B cell (primary cell): ENCODE data around the gene DOHH. TPM values are rescaled to one million over a fixed set of nuclear protein-coding genes. Genes with fewer than 3 reads are reported as not detected.

ENCODE experiments used
- ATAC-seq: fragments of 200-7000 bp; cut with Tn5 transposase; one replicate; pipeline ENCODE4 v1.10.0; 2021; ENCODE audit warnings: low read depth, mild to moderate bottlenecking, moderate number of reproducible peaks, moderate library complexity
- CTCF ChIA-PET: fragments of 350-600 bp; sonication (Branson Sonifier 250); formaldehyde crosslinking; loops from one replicate; lab custom pipeline; 2021; ENCODE audit warnings: antibody characterized with exemption, inconsistent platforms; lab: Charles Lee
- POLR2A ChIA-PET: fragments of 350-600 bp; sonication (Branson Sonifier 250); formaldehyde crosslinking; loops from one replicate; lab custom pipeline; 2021; ENCODE audit warnings: antibody characterized with exemption; lab: Charles Lee
- DNase-seq: peaks from one replicate; pipeline ENCODE4 v3.0.0; 2013
- H2AFZ ChIP-seq: 2 replicates; pipeline ENCODE4 v1.6.1; 2012; ENCODE audit warnings: mild to moderate bottlenecking, low read depth, low read length; ENCODE audit not compliant: insufficient read depth, poor library complexity, severe bottlenecking
- H3K27ac ChIP-seq, 2 donors: 1 replicate in 1 of 2; 2 replicates in 1 of 2; pipeline ENCODE4 v1.5.1; 2012 to 2013; ENCODE audit warnings: low read length in 2 of 2, mild to moderate bottlenecking in 2 of 2, moderate library complexity in 1 of 2
- H3K27me3 ChIP-seq, 4 experiments: fragments of 200-600 bp in 1 of 4; sonication (generic) in 1 of 4; replicated peaks in 1 of 4; 1 replicate in 2 of 4; 2 replicates in 2 of 4; pipeline versions ENCODE4 v1.6.1 to v1.7.0; 2013 to 2016; ENCODE audit warnings: low read length in 3 of 4, mild to moderate bottlenecking in 2 of 4, mixed read lengths in 1 of 4, moderate library complexity in 1 of 4; ENCODE audit not compliant: insufficient read depth in 4 of 4, control insufficient read depth in 3 of 4; ENCODE audit errors: control extremely low read depth in 1 of 4
- H3K36me3 ChIP-seq, 2 experiments: replicated peaks in 1 of 2; 1 replicate in 1 of 2; 2 replicates in 1 of 2; pipeline versions ENCODE4 v1.6.1 to v1.7.1; 2013; ENCODE audit warnings: low read length in 1 of 2; ENCODE audit not compliant: insufficient read depth in 2 of 2, control insufficient read depth in 1 of 2; ENCODE audit errors: control extremely low read depth in 1 of 2, extremely low read depth in 1 of 2
- H3K4me1 ChIP-seq, 2 donors: fragments of 200-600 bp in 1 of 2; sonication (generic) in 1 of 2; 1 replicate in 1 of 2; 2 replicates in 1 of 2; pipeline versions ENCODE4 v1.5.1 to v1.6.1; 2013 to 2017; ENCODE audit warnings: low read length in 2 of 2; ENCODE audit not compliant: control insufficient read depth in 2 of 2, insufficient read depth in 2 of 2
- H3K4me2 ChIP-seq: replicated peaks from 2 replicates; pipeline ENCODE3; 2012; ENCODE audit warnings: mild to moderate bottlenecking, low read depth, low read length; ENCODE audit not compliant: poor library complexity, severe bottlenecking
- H3K4me3 ChIP-seq, 5 experiments: fragments of 200-600 bp in 1 of 5; sonication (generic) in 1 of 5; 1 replicate in 3 of 5; 2 replicates in 2 of 5; pipeline versions ENCODE4 v1.5.1 to v1.7.0; 2011 to 2016; ENCODE audit warnings: low read length in 4 of 5, mild to moderate bottlenecking in 4 of 5, low read depth in 2 of 5, control low read depth in 1 of 5, moderate library complexity in 1 of 5; ENCODE audit not compliant: insufficient read depth in 1 of 5; ENCODE audit errors: control extremely low read depth in 1 of 5, extremely low read depth in 1 of 5
- H3K79me2 ChIP-seq: fragments of 200-600 bp; sonication (generic); one replicate; pipeline ENCODE4 v1.6.0; 2016; ENCODE audit warnings: low read length; ENCODE audit not compliant: control insufficient read depth, insufficient read depth
- H3K9ac ChIP-seq: fragments of 200-600 bp; sonication (generic); 2 replicates; pipeline ENCODE4 v1.6.1; 2017; ENCODE audit warnings: mild to moderate bottlenecking, low read length, moderate library complexity
- H3K9me3 ChIP-seq, 3 donors: one replicate each; pipeline versions ENCODE4 v1.6.1 to v1.7.1; 2013; ENCODE audit warnings: low read length in 2 of 3; ENCODE audit not compliant: control insufficient read depth in 2 of 3, insufficient read depth in 1 of 3; ENCODE audit errors: control extremely low read depth in 1 of 3
- H4K20me1 ChIP-seq: 2 replicates; pipeline ENCODE4 v1.6.0; 2012; ENCODE audit warnings: mild to moderate bottlenecking, low read length; ENCODE audit not compliant: insufficient read depth, control insufficient read depth, poor library complexity, severe bottlenecking
- H3K27ac Mint-ChIP-seq: one replicate; pipeline ENCODE4 v1.8.0; 2021; ENCODE audit warnings: mixed read lengths
- H3K27me3 Mint-ChIP-seq: one replicate; pipeline ENCODE4 v1.8.0; 2021; ENCODE audit warnings: mixed read lengths
- H3K4me1 Mint-ChIP-seq: one replicate; pipeline ENCODE4 v1.8.0; 2021; ENCODE audit warnings: mixed read lengths
- H3K4me3 Mint-ChIP-seq: one replicate; pipeline ENCODE4 v1.8.0; 2021; ENCODE audit warnings: mixed read lengths
- H3K9me3 Mint-ChIP-seq: one replicate; pipeline ENCODE4 v1.8.0; 2022; ENCODE audit warnings: mixed read lengths; ENCODE audit not compliant: insufficient read depth
- EZH2 ChIP-seq: IDR thresholded peaks from 2 replicates; pipeline ENCODE4 v1.6.1; 2012; ENCODE audit warnings: borderline replicate concordance, low read depth, mild to moderate bottlenecking, moderate library complexity, low read length; ENCODE audit not compliant: insufficient read depth, poor library complexity, severe bottlenecking
- WGBS: methylation state at CpG from one replicate; pipeline ENCODE4 v1.1.5; 2013; ENCODE audit warnings: missing lambda C conversion rate; ENCODE audit not compliant: insufficient coverage; 5-methylcytosine and 5-hydroxymethylcytosine counted together
- intact Hi-C: fragments of 100-400 bp; cut with micrococcal nuclease; formaldehyde crosslinking; loops from one replicate; pipeline ENCODE4 v1.10.0; 2022
- polyA plus RNA-seq: library from polyadenylated mRNA; depleted of rRNA; stranded (reverse); fragments of >200 nt; gene quantifications from 2 replicates; pipeline ENCODE4 v1.2.3, GENCODE V29; 2012
- total RNA-seq, 2 donors: library from RNA; stranded (reverse); fragments of 120-200 nt in 1 of 2; gene quantifications; 1 replicate in 1 of 2; 2 replicates in 1 of 2; pipeline versions ENCODE4 v1.2.3 to v1.2.4, GENCODE V29; 2013 to 2022
- TF ChIP-seq, protein P1 (sequence below): fragments of 200-600 bp; IDR thresholded peaks from one replicate; pipeline ENCODE4 v1.8.0; 2022; ENCODE audit warnings: antibody characterized with exemption, mild to moderate bottlenecking

The DOHH gene
- total and polyA plus RNA-seq, 2 donors (not counting 1 experiment from before 2014, with no cell fraction given), result 6.6 to 8.6 TPM

DNA sequence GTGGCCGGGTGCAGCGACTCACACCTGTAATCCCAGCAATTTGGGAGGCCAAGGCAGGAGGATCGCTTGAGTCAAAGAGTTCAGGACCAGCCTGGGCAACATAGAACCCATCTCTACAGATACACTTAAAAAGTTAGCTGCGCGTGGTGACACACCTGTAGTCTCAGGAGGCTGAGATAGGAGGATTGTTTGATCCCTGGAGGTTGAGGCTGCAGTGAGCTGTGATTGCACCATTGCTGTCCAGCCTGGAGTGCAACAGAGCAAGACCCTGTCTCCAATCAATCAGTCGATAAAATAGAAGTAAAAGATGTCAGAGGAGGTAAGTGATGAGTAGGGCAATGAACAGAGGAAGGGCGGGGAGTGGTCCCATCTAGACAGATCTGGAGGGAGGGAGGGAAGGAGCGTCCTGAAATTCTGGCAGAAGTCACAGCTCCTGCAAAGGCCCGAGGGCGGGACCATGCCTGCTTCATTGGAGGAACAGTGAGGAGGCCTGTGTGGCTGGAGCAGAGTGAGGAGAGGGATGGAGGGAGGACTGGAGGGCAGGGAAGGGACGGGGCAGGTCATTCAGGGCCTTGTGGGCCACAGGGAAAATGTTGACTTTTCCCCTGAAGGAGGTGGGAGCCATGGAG lies 29.9 kb downstream of the DOHH start:
- POLR2A ChIA-PET, result interaction anchor here (0.7 kb wide), 1 partner anchor 166 kb away, joined by 6 read pairs; no protein-coding TSS in a partner anchor
- 71% methylated on average over 7 of the region's 11 CpGs for WGBS
- H3K4me3 ChIP-seq, result no peak overlapping the region
- H3K27me3 Mint-ChIP-seq, result peaks cover 4% of the 10 kb centered on the region
- H3K4me2 ChIP-seq, result no peak overlapping the region
- no peak for ATAC-seq
- peaks cover 0 to 11% (median 3%) of the 10 kb centered on the region in 3 donors for H3K9me3 ChIP-seq
- H3K36me3 ChIP-seq, result no peaks in the 10 kb centered on the region
- no peaks in the 10 kb centered on the region for H3K79me2 ChIP-seq
- no peaks in the 10 kb centered on the region for H3K4me1 ChIP-seq
- H3K4me1 Mint-ChIP-seq, result no peaks in the 10 kb centered on the region
- TF ChIP-seq EZH2, result no peak
- TF ChIP-seq, protein P1, sequence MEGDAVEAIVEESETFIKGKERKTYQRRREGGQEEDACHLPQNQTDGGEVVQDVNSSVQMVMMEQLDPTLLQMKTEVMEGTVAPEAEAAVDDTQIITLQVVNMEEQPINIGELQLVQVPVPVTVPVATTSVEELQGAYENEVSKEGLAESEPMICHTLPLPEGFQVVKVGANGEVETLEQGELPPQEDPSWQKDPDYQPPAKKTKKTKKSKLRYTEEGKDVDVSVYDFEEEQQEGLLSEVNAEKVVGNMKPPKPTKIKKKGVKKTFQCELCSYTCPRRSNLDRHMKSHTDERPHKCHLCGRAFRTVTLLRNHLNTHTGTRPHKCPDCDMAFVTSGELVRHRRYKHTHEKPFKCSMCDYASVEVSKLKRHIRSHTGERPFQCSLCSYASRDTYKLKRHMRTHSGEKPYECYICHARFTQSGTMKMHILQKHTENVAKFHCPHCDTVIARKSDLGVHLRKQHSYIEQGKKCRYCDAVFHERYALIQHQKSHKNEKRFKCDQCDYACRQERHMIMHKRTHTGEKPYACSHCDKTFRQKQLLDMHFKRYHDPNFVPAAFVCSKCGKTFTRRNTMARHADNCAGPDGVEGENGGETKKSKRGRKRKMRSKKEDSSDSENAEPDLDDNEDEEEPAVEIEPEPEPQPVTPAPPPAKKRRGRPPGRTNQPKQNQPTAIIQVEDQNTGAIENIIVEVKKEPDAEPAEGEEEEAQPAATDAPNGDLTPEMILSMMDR, result no peak
- H3K27ac Mint-ChIP-seq, result no peak overlapping the region
- CTCF ChIA-PET, result interaction anchor here (0.6 to 3.7 kb wide), 4 partner anchors 15 to 184 kb away, joined by 3 to 16 read pairs (median 6); no protein-coding TSS in a partner anchor
- intact Hi-C loops, result no loop called here
- no peak overlapping the region for H3K4me3 Mint-ChIP-seq
- no peaks in the 10 kb centered on the region for H4K20me1 ChIP-seq
- DNase-seq, result no peak
- H3K9ac ChIP-seq, result no peak overlapping the region
- H3K27ac ChIP-seq, result no peak overlapping the region
- H2AFZ ChIP-seq, result no peak overlapping the region
- H3K27me3 ChIP-seq, result peaks cover 0 to 3% (median 0%) of the 10 kb centered on the region in 4 experiments
- peaks cover 3% of the 10 kb centered on the region for H3K9me3 Mint-ChIP-seq
